ENCODE data around the gene OLAH. TPM values are rescaled to one million over a fixed set of nuclear protein-coding genes. Genes with fewer than 3 reads are reported as not detected.

OLAH gene
- total and polyA plus RNA-seq, 8 donors: 0.53 to 1.6 TPM; not detected in 6

DNA sequence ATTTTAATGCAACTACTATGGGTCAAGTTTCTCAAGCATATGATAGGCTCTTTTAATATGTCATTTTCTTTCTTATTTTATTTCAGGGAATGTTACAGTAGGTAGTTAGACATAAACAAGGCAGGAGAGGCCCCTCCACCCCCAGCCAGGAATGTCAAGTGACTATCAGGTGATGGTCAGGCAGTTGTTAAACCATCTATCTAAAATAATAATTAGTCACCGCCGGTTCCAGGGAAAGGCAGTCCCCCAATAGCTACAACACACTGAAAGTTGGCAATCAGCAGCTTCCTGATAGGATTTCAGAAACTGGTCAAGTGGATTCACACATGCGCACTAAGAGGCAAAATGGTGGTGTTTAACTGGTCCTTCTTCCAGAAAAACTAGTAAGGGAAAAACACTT, 9.3 kb downstream of the OLAH start:
- TF ChIP-seq POLR2A (IDR thresholded peaks at IDR 0.05) (no peak), POLR2AphosphoS5 (IDR thresholded peaks at IDR 0.05) (no peak), EP300 (IDR thresholded peaks at IDR 0.05) (no peak)
- TF ChIP-seq, protein P1, sequence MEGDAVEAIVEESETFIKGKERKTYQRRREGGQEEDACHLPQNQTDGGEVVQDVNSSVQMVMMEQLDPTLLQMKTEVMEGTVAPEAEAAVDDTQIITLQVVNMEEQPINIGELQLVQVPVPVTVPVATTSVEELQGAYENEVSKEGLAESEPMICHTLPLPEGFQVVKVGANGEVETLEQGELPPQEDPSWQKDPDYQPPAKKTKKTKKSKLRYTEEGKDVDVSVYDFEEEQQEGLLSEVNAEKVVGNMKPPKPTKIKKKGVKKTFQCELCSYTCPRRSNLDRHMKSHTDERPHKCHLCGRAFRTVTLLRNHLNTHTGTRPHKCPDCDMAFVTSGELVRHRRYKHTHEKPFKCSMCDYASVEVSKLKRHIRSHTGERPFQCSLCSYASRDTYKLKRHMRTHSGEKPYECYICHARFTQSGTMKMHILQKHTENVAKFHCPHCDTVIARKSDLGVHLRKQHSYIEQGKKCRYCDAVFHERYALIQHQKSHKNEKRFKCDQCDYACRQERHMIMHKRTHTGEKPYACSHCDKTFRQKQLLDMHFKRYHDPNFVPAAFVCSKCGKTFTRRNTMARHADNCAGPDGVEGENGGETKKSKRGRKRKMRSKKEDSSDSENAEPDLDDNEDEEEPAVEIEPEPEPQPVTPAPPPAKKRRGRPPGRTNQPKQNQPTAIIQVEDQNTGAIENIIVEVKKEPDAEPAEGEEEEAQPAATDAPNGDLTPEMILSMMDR (IDR thresholded peaks at IDR 0.05): no peak
- intact Hi-C loops (cut with DNase I; ENCODE audit: low total_unique reads): no loop called here
- WGBS, 5 donors: 82 to 93% (median 90%) methylated on average over 3 of the region's 3 CpGs

GRCh38 chr10:15058689-15059088, 14.9 kb downstream of the OLAH start:
- no peak for DNase-seq
- WGBS, 5 donors: 39 to 65% (median 56%) methylated on average over 1 of the region's 1 CpG
- Histone ChIP-seq H3K4me3 (no peak overlapping the region), H3K27me3 (no peaks in the 10 kb centered on the region), H3K27ac (no peak overlapping the region), H3K36me3 (no peaks in the 10 kb centered on the region), H3K4me1 (no peaks in the 10 kb centered on the region), H3K9me3 (peaks cover 0 to 15% (median 13%) of the 10 kb centered on the region in 4 donors)
- intact Hi-C loops (cut with DNase I; ENCODE audit: low total_unique reads): no loop called here
- TF ChIP-seq POLR2A (IDR thresholded peaks at IDR 0.05) (no peak), EP300 (IDR thresholded peaks at IDR 0.05) (no peak), POLR2AphosphoS5 (IDR thresholded peaks at IDR 0.05) (no peak)
- TF ChIP-seq, protein P1 (IDR thresholded peaks at IDR 0.05): no peak

More for the DNA sequence above, 9.3 kb downstream of the OLAH start:
- H3K4me1 ChIP-seq: no peaks in the 10 kb centered on the region
- H3K27me3 ChIP-seq: no peaks in the 10 kb centered on the region
- no peaks in the 10 kb centered on the region for H3K9me3 ChIP-seq
- no peak overlapping the region for H3K4me3 ChIP-seq
- DNase-seq: no peak
- H3K36me3 ChIP-seq: no peaks in the 10 kb centered on the region
- no peak overlapping the region for H3K27ac ChIP-seq

DNA sequence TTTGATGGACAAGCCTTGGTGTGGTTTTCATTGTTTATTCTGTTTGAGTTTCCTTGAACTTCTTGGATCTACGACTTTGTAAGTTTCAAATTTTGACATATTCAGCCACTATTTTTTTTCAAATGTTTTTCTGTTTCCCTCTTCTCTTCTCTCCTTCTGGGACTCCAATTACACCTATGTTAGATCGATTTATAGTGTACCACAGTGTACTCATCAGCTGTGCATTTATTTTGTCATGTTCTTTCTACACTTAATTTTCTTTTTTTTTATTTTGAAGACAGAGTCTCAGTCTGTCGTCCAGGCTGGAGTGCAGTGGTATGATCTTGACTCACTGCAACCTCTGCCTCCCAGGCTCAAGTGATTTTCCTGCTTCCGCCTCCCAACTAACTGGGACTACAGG, 16.2 kb downstream of the OLAH start:
- H3K27ac ChIP-seq: no peak overlapping the region
- no peaks in the 10 kb centered on the region for H3K36me3 ChIP-seq
- 78 to 96% (median 83%) methylated on average over 4 of the region's 4 CpGs for WGBS, 5 donors
- no peaks in the 10 kb centered on the region for H3K4me1 ChIP-seq
- no peak for DNase-seq
- no peak overlapping the region for H3K4me3 ChIP-seq
- no peaks in the 10 kb centered on the region for H3K27me3 ChIP-seq
- TF ChIP-seq EP300 (IDR thresholded peaks at IDR 0.05) (no peak), POLR2A (IDR thresholded peaks at IDR 0.05) (no peak), POLR2AphosphoS5 (IDR thresholded peaks at IDR 0.05) (no peak)
- TF ChIP-seq, protein P1 (IDR thresholded peaks at IDR 0.05): no peak
- intact Hi-C loops (cut with DNase I; ENCODE audit: low total_unique reads): no loop called here
- peaks cover 0 to 20% (median 14%) of the 10 kb centered on the region in 4 donors for H3K9me3 ChIP-seq

DNA sequence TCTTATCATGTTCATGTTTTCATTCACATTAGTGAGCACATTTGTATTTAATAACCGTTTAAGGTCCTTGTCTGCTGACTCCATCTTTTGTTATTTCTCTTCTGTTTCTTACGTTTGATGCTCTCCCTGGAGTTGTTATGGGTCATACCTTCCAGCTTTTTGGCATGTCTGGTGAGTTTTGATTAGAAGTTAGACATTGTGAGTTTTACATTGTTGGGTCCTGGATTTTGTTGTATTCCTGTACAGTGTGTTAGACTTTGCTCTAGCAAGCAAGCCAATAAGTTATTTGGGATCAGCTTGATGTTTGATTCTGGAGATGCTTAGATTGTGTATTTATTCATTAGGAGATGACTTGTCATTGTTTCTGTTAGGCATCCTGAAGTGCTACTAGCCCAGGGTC, 16.9 kb downstream of the OLAH start:
- H3K27me3 ChIP-seq: no peaks in the 10 kb centered on the region
- no peak overlapping the region for H3K27ac ChIP-seq
- no peak overlapping the region for H3K4me3 ChIP-seq
- DNase-seq: no peak
- WGBS, 5 donors: 75 to 89% (median 86%) methylated on average over 2 of the region's 2 CpGs
- H3K9me3 ChIP-seq: peaks cover 0 to 28% (median 20%) of the 10 kb centered on the region in 4 donors
- H3K36me3 ChIP-seq: no peaks in the 10 kb centered on the region
- H3K4me1 ChIP-seq: no peaks in the 10 kb centered on the region
- TF ChIP-seq POLR2AphosphoS5 (IDR thresholded peaks at IDR 0.05) (no peak), EP300 (IDR thresholded peaks at IDR 0.05) (no peak), POLR2A (IDR thresholded peaks at IDR 0.05) (no peak)
- TF ChIP-seq, protein P1 (IDR thresholded peaks at IDR 0.05): no peak
- intact Hi-C loops (cut with DNase I; ENCODE audit: low total_unique reads): no loop called here
